Loucy (cell line): ENCODE measurements around the gene LCE1C.

Experiments
- H2AFZ ChIP-seq: fragments of 200-600 bp; sonication (generic); 2 replicates; pipeline ENCODE4 v1.6.0; 2016; ENCODE audit warnings: antibody characterized with exemption, mild to moderate bottlenecking, low read length, moderate library complexity
- H3F3A ChIP-seq: fragments of 200-600 bp; 2 replicates; pipeline ENCODE4 v1.6.0; 2016; ENCODE audit warnings: antibody characterized with exemption, low read depth, mild to moderate bottlenecking
- H3K27me3 ChIP-seq: fragments of 200-600 bp; sonication (generic); 2 replicates; pipeline ENCODE4 v1.6.1; 2014; ENCODE audit warnings: low read length, mild to moderate bottlenecking; ENCODE audit not compliant: insufficient read depth, poor library complexity, severe bottlenecking
- H3K36me3 ChIP-seq: fragments of 200-600 bp; sonication (generic); 2 replicates; pipeline ENCODE4 v1.6.1; 2016; ENCODE audit warnings: low read length; ENCODE audit not compliant: insufficient read depth
- H3K4me1 ChIP-seq: fragments of 200-600 bp; sonication (generic); 2 replicates; pipeline ENCODE4 v1.5.1; 2014; ENCODE audit warnings: low read length, mild to moderate bottlenecking; ENCODE audit not compliant: insufficient read depth, poor library complexity, severe bottlenecking
- H3K4me2 ChIP-seq: fragments of 200-600 bp; sonication (generic); 2 replicates; pipeline ENCODE4 v1.6.0; 2014; ENCODE audit warnings: antibody characterized with exemption, low read length, low read depth, mild to moderate bottlenecking; ENCODE audit not compliant: poor library complexity, severe bottlenecking
- H3K4me3 ChIP-seq: fragments of 200-600 bp; sonication (generic); 2 replicates; pipeline ENCODE4 v1.5.1; 2014; ENCODE audit warnings: low read length, mild to moderate bottlenecking, mixed read lengths; ENCODE audit not compliant: poor library complexity, severe bottlenecking
- H3K79me2 ChIP-seq: fragments of 200-600 bp; sonication (generic); 2 replicates; pipeline ENCODE4 v1.6.1; 2014; ENCODE audit warnings: low read length; ENCODE audit not compliant: insufficient read depth
- H3K9ac ChIP-seq: fragments of 200-600 bp; sonication (generic); 2 replicates; pipeline ENCODE4 v1.6.0; 2014; ENCODE audit warnings: mild to moderate bottlenecking, low read depth, low read length, moderate library complexity; ENCODE audit not compliant: poor library complexity, severe bottlenecking
- H3K9me2 ChIP-seq: fragments of 200-600 bp; sonication (generic); replicated peaks from 2 replicates; pipeline ENCODE4 v1.6.1; 2016; ENCODE audit warnings: low read depth, low read length, mixed read lengths
- H3K9me3 ChIP-seq: fragments of 200-600 bp; sonication (generic); 2 replicates; pipeline ENCODE4 v1.6.1; 2014; ENCODE audit warnings: mild to moderate bottlenecking, antibody characterized with exemption, low read length, low read depth; ENCODE audit not compliant: insufficient read depth
- H4K20me1 ChIP-seq: fragments of 200-600 bp; sonication (generic); 2 replicates; pipeline ENCODE4 v1.6.0; 2014; ENCODE audit warnings: antibody characterized with exemption, low read length, mild to moderate bottlenecking; ENCODE audit not compliant: insufficient read depth, poor library complexity, severe bottlenecking
- EZH2phosphoT487 ChIP-seq: fragments of 200-600 bp; IDR thresholded peaks from 2 replicates; pipeline ENCODE4 v1.6.1; 2018; ENCODE audit warnings: antibody characterized with exemption, mild to moderate bottlenecking, moderate library complexity, borderline replicate concordance
- TF ChIP-seq, protein P1 (sequence below): fragments of 200-600 bp; sonication (generic); conservative IDR thresholded peaks from 2 replicates; pipeline ENCODE4 v1.5.1; 2014; ENCODE audit warnings: mild to moderate bottlenecking, antibody characterized with exemption, low read length

Gene LCE1C

DNA sequence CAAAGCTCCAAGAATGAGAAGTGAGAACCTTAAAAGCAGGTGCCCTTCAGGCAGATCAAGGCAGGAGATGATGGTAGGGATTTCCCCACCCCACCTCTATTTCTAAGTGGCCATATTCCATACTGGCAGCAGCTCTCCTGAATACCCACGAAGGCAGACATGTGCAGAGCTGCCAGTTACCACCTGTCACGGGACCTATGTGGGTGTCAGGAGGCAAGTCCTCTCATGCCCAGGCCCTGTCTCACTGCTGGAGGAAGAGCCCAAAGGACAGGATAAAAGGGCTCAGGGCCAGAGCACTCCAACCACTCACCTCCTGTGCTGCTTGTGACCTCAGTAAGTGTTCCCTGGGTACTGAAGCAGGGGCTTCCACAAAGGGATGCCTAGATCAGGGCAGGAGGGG, 4.6 kb upstream of the LCE1C start:
- Histone ChIP-seq H3K4me2 (no peak overlapping the region), H3K79me2 (no peaks in the 10 kb centered on the region), H3K4me3 (no peak overlapping the region), H3K36me3 (no peaks in the 10 kb centered on the region), H4K20me1 (no peaks in the 10 kb centered on the region), H2AFZ (no peak overlapping the region), H3K9me2 (no peaks in the 10 kb centered on the region), H3K9me3 (no peaks in the 10 kb centered on the region), H3K9ac (no peak overlapping the region), H3K27me3 (no peaks in the 10 kb centered on the region), H3F3A (no peaks in the 10 kb centered on the region), H3K4me1 (no peaks in the 10 kb centered on the region)
- TF ChIP-seq EZH2phosphoT487 = no peak
- TF ChIP-seq, protein P1, sequence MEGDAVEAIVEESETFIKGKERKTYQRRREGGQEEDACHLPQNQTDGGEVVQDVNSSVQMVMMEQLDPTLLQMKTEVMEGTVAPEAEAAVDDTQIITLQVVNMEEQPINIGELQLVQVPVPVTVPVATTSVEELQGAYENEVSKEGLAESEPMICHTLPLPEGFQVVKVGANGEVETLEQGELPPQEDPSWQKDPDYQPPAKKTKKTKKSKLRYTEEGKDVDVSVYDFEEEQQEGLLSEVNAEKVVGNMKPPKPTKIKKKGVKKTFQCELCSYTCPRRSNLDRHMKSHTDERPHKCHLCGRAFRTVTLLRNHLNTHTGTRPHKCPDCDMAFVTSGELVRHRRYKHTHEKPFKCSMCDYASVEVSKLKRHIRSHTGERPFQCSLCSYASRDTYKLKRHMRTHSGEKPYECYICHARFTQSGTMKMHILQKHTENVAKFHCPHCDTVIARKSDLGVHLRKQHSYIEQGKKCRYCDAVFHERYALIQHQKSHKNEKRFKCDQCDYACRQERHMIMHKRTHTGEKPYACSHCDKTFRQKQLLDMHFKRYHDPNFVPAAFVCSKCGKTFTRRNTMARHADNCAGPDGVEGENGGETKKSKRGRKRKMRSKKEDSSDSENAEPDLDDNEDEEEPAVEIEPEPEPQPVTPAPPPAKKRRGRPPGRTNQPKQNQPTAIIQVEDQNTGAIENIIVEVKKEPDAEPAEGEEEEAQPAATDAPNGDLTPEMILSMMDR = no peak

DNA sequence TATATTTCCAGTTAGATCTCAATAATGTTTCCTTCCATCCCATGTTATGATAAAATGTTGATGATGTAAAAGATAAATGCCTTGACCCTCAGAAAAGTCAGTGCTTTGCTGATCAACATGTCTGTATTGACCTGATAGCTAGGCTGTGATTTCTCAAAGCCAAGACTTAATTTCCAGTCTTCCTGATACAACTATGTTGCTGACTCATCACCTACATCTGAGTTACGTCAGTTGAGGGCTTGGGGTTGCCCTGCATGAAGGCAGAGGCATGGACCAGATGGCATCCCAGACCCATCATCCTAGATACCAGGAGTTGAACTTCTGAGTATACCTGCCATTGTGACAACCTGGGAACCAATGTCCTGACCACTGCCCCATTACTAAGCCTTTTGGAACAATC, 5.1 kb downstream of the LCE1C start:
- no peaks in the 10 kb centered on the region for H3K9me2 ChIP-seq
- no peak overlapping the region for H3K4me3 ChIP-seq
- no peaks in the 10 kb centered on the region for H3F3A ChIP-seq

DNA sequence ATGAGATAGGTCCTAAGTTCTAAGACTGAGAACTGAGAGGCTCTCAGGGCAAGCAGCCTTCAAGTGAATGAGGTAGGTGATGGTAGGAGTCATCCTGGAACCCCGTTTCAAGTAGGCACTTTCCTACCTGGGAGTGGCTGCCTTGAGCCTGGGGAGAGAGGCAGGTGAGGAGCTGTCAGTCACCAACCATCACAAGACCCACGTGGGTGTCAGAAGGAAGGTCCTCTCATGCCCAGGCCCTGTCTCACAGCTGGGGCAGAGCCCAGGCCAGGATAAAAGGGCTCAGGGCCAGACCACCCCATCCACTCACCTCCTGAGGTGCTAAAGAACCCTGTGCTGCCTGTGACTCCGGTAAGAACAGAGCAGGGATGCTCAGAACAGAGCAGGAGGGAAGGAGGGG, 10.0 kb downstream of the LCE1C start, which contains the start of gene LCE1D:
LCE1D (plus strand) TSS at position 301 of the 400 bp plus-strand sequence. CDS start 1,074 bp downstream, outside the sequence.
- H3K9me3 ChIP-seq = no peaks in the 10 kb centered on the region
- no peak within 1 kb of the TSS for H3K9ac ChIP-seq
- no peak for TF ChIP-seq EZH2phosphoT487
- TF ChIP-seq, protein P1 = no peak
- no peaks in the 10 kb centered on the region for H3K9me2 ChIP-seq
- H4K20me1 ChIP-seq = no peaks in the 10 kb centered on the region
- no peaks in the 10 kb centered on the region for H3K36me3 ChIP-seq
- no peaks in the 10 kb centered on the region for H3K4me1 ChIP-seq
- H3F3A ChIP-seq = no peaks in the 10 kb centered on the region
- no peak within 1 kb of the TSS for H3K4me3 ChIP-seq
- no peak within 1 kb of the TSS for H2AFZ ChIP-seq
- H3K27me3 ChIP-seq = no peaks in the 10 kb centered on the region
- no peaks in the 10 kb centered on the region for H3K79me2 ChIP-seq
- no peak within 1 kb of the TSS for H3K4me2 ChIP-seq

More for the DNA sequence above, 5.1 kb downstream of the LCE1C start:
- TF ChIP-seq, protein P1 = no peak
- H3K4me1 ChIP-seq = no peaks in the 10 kb centered on the region
- no peak overlapping the region for H3K4me2 ChIP-seq
- no peaks in the 10 kb centered on the region for H4K20me1 ChIP-seq
- H3K9me3 ChIP-seq = no peaks in the 10 kb centered on the region
- no peak overlapping the region for H3K9ac ChIP-seq
- no peaks in the 10 kb centered on the region for H3K79me2 ChIP-seq
- no peaks in the 10 kb centered on the region for H3K27me3 ChIP-seq
- no peaks in the 10 kb centered on the region for H3K36me3 ChIP-seq
- H2AFZ ChIP-seq = no peak overlapping the region
